Adrenal gland (tissue), 5 donors: ENCODE measurements around the gene PKD1.
"Not testable (repeated sequence)": the region's sequence is repeated elsewhere in the genome, so short reads cannot be mapped to it uniquely, and the experiment has no call there.

ENCODE experiments used
- POLR2A ChIP-seq, 2 donors: fragments of 450-650 bp; IDR thresholded peaks; one replicate each; pipeline ENCODE4 v1.6.1; 2017; ENCODE audit warnings: antibody characterized with exemption in 2 of 2, mild to moderate bottlenecking in 2 of 2, moderate library complexity in 1 of 2
- TF ChIP-seq, protein P1 (sequence below), 6 experiments: fragments of 450-650 bp in 4 of 6; fragments of 200-600 bp in 2 of 6; sonication (generic) in 1 of 6; IDR thresholded peaks; 1 replicate in 5 of 6; 2 replicates in 1 of 6; pipeline versions ENCODE4 v1.5.1 to v1.8.0; 2016 to 2021; ENCODE audit warnings: antibody characterized with exemption in 6 of 6, mild to moderate bottlenecking in 2 of 6, moderate library complexity in 1 of 6
- donor health status: DM: no; HTN: no; CAD: no.

DNA sequence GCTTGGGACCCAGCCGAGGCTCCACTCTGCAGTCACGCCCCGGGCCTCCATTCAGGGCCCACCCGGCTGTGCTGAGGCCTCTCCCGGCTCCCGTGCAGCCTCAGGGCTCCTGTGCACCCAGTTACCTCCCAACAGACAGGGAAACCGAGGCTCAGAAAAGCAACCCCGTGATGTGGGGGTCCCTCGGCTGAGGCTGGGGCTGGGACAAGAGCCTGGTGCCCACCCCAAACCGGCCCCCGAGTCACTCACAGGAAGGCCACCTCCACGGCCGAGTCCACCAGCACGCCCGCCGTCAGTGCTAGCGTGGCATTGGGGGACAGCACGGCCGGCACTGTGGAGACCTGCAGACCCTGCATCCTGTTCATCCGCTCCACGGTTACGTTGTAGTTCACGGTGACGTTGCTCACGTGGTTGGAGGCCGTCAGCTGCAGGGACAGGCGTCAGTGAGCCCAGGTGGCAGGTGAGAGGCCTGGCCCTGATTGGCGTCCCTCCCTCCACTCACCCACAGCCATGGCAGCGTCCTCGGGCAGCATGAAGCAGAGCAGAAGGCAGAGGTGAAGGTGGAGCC is 23.1 kb downstream of the PKD1 start:
- TF ChIP-seq, protein P1, sequence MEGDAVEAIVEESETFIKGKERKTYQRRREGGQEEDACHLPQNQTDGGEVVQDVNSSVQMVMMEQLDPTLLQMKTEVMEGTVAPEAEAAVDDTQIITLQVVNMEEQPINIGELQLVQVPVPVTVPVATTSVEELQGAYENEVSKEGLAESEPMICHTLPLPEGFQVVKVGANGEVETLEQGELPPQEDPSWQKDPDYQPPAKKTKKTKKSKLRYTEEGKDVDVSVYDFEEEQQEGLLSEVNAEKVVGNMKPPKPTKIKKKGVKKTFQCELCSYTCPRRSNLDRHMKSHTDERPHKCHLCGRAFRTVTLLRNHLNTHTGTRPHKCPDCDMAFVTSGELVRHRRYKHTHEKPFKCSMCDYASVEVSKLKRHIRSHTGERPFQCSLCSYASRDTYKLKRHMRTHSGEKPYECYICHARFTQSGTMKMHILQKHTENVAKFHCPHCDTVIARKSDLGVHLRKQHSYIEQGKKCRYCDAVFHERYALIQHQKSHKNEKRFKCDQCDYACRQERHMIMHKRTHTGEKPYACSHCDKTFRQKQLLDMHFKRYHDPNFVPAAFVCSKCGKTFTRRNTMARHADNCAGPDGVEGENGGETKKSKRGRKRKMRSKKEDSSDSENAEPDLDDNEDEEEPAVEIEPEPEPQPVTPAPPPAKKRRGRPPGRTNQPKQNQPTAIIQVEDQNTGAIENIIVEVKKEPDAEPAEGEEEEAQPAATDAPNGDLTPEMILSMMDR (IDR thresholded peaks at IDR 0.05): not testable (repeated sequence)
- not testable (repeated sequence) for TF ChIP-seq POLR2A (IDR thresholded peaks at IDR 0.05)
